ENCODE results near the gene MUSTN1.

Gene MUSTN1

DNA sequence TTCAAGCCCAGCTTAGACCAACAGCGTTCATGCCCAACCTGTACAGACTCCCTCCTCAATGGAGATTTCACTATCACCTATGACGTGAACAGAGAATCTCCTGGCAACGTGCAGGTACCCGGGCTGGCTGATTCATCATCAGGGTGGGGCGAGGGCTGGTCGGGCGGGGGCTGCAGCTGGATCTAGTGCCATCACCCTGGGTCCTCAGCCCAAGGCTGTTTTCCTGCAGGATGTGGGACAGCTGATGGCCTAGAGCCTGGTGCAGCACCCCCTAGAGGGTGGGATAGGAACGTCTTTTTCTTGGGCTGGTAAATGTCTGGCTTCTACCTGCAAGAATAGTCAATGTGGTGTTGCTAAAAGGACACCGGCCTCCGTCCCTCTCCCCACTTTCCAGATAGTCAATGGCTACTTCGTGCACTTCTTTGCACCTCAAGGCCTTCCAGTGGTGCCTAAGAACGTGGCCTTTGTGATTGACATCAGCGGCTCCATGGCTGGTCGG, 35.8 kb downstream of the MUSTN1 start:
- DNase-seq: no peak

DNA sequence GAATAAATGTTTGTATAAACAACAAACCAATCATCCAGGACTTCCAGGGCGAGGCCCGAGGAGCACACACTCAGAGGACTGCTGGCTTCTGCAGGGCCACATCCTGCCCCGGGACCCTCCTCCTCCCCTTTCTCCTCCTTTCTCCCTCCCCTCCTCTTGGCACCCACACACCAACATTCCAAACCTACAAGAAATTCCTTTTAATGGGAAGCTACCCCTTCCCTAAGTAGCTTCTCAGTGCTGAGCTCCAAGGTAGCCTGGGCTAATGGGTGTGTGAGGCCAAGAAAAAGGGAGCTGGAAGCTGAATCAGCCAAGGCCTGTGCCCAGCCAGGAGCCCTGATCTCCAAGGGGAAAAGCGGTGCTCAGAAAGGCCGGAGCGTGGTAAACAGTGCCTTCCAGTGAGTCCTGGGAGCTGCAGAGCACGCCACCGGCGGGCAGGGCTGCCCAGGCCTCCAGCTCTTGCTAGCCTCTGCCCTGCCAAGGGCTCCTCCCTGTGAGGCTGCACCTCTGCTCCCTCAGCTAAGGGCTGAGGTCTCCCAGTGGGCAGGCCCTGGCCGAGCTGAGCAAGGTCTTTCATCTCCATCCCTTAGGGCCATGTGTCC, 36.3 kb downstream of the MUSTN1 start:
- DNase-seq: no peak

DNA sequence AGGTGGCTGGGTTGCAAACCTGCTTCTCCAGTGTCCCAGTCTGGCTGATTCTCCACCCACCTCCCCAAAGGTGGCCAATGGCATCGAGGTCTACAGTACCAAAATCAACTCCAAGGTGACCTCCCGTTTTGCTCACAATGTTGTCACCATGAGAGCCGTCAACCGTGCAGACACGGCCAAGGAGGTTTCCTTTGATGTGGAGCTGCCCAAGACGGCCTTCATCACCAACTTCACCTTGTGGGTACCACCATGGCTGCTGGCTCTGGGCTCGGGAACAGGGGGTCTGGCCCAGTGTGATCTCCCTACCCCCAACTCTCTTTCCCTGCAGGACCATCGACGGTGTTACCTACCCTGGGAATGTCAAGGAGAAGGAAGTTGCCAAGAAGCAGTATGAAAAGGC, 38.4 kb downstream of the MUSTN1 start:
- no peak for DNase-seq

DNA sequence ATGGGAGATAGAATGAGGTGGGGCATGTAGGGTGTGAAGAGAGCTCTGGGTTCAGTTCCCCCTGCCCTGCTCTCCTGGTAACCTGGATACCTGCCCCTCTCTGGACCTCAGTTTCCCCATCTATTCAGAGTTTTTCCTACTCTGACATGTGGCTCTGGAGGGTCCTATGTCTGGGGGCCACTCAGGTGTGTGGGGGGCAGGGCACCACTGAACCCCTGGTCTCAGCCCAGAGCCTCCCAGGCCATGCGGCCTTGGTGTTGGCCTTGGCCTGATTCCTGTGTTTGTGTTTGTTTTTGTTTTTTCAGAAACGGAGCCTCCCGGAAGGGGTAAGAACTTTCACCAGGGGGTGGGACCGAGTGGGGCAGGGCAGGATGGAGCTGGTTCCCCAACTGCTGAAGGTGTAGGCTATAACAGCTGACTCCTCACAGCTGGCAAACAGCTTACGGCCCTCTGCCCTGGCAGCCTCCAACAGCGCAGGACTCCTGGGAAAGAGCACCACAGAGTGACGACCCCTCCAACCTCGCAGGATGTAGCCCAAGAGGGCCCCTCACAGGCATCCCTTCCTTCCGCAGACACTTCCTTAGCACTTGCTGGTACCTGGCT, 39.4 kb downstream of the MUSTN1 start:
- DNase-seq: no peak

- DNase-seq: no peak
These were observed 40.2 kb downstream of the MUSTN1 start, which contains the start of gene ITIH3 for GRCh38 chr3:52794612-52795099. Gene ITIH3, plus strand, starts transcription at chr3:52794796. Its CDS starts 8 bp downstream, at chr3:52794804.

GRCh38 chr3:52793702-52794611, 40.9 kb downstream of the MUSTN1 start:
- DNase-seq: no peak

- no peak for DNase-seq
These were observed 41.7 kb downstream of the MUSTN1 start for GRCh38 chr3:52792961-52793695.

- no peak for DNase-seq
These were observed 42.4 kb downstream of the MUSTN1 start for GRCh38 chr3:52792413-52792812.

- DNase-seq: no peak
These were observed 42.9 kb downstream of the MUSTN1 start for GRCh38 chr3:52791928-52792327.

DNA sequence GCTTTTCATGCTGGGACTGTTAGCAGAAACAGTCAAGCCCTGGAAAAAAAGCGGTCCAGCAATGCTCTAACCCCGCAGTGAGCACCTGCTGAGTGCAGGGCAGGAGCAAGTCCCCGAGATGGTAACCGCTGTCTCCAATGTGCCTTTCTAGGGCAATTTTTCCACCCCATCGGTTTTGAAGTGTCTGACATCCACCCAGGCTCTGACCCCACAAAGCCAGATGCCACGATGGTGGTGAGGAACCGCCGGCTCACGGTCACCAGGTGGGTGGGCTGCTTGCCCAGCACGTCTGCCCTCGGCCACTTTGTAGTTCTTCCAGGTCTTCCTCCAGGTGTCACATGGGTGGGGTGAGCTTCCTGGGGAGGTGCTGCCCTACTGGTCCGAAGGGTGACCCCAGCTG, 43.5 kb downstream of the MUSTN1 start:
- no peak for DNase-seq

- no peak for DNase-seq
These were observed 44.1 kb downstream of the MUSTN1 start for GRCh38 chr3:52790741-52791140.

DNA sequence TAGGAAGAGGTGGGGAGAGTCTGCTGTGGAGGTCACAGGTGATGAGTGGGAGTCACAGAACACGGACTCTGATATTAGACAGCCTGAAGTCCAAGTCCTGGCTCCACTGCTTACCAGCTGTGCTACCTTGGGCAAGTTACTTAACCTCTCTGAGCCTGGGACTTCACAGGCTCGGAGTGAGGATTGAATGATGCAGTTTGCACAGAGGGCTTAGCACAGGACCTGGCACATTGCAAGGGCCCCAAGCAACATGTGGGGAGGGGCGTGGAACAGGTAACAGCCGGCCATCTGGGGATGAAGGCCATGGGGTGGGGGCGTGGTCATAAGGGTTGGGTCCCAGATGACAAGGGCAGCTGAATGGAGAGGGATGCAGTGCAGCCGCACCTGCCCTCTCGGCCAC, 44.5 kb downstream of the MUSTN1 start:
- DNase-seq: no peak

DNA sequence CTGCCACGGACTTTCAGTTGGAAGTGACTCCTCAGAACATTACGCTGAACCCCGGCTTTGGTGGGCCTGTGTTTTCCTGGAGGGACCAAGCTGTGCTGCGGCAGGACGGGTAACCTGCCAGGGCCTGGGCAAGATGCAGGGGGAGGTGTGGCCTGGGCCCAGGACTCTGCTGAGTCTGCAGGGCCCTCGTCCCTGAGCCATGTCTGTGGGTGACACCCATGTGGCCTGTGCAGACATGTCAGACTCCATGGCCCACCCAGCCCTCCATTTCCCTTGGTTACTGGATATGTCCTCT, 45.1 kb downstream of the MUSTN1 start:
- DNase-seq: no peak

- DNase-seq: no peak
These were observed 45.7 kb downstream of the MUSTN1 start for GRCh38 chr3:52788890-52789745.

GRCh38 chr3:52787672-52788625, 46.9 kb downstream of the MUSTN1 start:
- DNase-seq: no peak

DNA sequence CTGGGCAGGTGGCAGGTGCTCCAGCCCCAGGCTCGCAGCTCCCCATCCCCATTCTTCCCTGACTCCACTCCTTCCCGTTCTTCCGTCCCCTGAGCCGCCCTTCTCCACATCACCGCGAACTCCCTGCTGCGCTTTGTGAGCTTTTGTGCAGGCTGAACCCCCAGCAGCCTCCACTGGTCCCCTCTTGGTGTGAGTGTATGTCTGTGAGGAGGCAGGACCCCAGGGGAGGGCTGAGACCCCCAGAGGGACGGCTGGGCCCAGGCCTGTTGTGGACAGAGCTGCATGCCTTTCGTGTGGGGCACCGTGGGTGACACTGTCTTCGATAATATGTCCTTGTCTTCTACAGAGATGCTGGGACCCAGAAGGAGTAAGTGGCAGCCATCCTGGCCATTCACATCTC, 47.6 kb downstream of the MUSTN1 start:
- DNase-seq: no peak

DNA sequence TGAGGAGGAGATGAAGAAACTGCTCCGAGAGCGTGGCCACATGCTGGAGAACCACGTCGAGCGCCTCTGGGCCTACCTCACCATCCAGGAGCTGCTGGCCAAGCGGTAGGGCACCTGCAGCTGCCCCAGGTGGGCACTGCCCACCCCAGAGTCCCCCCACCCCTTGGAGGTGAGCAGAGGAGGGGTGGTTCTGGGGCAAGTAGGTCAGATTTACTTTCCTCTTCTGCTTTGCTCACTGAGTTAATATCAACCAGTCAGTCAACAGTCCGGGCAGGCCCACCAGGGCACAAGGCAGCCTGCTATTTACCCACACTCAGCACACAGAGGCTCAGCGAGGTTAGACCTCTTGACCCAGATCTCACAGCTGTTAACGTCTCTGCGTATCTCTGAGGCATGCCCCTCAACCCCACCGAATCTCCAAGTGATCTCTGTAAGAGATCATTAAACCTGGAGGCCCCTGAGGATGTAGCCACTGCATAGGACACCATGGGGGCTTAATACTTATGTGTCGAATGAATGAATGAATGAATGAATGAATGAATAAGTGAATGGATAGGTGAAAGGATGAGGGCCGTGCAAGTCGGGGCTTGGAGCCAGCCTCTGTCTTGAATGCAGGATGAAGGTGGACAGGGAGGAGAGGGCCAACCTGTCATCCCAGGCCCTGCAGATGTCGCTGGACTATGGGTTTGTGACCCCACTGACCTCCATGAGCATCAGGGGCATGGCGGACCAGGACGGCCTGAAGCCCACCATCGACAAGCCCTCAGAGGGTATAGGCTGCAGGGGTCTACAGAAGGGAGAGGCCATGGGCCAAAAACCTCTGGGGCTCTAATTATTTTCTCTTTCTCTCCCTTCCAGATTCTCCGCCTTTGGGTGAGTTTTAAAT, 48.2 kb downstream of the MUSTN1 start:
- DNase-seq: no peak

DNA sequence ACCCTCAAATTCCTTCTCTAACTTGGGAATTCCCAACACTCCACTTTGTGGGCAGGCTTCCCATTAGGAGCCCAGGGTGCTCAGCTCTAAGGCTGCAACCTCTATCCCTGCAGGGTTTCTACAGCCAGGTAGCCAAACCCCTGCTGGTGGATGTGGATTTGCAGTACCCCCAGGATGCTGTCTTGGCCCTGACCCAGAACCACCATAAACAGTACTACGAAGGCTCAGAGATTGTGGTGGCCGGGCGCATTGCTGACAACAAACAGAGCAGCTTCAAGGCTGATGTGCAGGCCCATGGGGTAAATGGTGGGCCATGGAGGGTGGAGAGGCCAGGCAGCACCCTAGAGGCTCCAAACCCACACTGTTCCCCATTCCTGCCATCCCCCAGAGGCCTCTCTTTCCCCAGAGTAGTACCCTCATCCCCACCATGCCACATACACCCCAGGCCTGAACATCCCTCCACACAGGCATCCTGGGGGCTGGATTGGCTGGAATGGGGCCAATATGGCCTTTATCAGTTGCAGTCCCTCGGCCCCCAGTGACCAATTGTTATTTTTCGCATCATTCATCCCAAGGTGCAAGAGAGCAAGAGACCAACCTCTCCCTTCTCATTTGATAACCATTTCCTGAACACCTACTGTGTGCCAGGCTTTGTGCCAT, 49.8 kb downstream of the MUSTN1 start:
- DNase-seq: no peak

DNA sequence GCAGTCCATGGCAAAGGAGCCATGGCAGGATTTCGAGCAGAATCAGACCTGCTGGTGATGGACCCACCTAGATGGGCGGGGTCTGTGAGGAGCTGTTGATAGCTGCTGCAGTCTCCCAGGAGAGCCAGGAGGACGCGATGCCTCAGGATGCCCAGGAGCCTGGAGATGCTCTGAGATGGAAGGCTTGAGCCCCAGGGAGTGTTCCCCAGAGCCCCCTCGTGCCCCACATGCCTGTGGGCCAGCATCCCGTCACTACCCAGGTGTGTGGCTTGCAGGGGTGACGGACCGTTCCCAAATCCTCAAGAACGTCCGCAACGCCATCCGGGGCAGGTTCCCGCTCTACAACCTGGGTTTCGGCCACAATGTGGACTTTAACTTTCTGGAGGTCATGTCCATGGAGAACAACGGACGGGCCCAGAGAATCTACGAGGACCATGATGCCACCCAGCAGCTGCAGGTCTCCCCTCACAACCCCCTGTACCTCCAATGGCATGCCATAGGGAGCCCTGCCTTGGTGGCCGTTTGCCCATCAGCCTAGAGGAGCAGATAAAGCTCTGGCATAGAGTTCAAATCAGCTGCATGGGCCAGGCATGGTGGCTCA, 50.7 kb downstream of the MUSTN1 start:
- no peak for DNase-seq

Data from activated CD8-positive, alpha-beta memory T cell treated with anti-CD3 and anti-CD28 coated beads for 24 hours (primary cell).